ENCODE data around the gene WDHD1.
"Not testable (repeated sequence)": the region's sequence is repeated elsewhere in the genome, so short reads cannot be mapped to it uniquely, and the experiment has no call there.

Gene WDHD1

DNA sequence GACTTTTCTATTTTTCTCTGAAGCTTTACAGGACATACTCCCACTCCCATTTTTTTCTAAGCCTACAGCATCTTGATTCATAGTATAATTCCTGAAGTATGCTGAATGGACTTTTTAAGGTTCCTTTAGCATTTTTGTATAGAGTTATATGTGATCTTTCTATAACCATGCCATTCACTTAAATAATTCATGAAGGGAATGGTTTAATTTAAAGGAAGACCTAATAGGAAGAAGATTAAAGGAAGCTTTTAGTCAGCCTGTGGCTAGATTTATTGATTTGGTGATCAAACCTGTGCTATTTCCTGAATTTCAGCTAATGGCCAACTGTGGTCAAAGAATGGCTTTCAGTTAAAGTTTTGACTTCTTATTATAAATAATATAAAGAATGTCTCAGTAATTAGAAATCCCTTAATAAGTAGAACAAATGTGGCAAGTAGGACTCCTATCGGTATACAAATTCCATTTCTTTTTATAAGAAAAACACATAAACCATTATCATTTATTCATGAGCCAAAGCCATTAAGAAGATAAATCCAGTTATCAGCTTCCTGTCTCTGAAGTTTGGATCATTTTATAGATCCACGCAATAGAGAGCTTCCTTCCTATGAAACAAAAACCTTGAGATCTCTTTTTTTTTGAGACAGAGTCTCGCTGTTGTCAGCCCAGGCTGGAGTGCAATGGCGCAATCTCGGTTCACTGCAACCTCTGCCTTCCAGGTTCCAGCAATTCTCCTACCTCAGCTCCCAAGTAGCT lies 20.6 kb upstream of the WDHD1 start:
- no peak for DNase-seq

DNA sequence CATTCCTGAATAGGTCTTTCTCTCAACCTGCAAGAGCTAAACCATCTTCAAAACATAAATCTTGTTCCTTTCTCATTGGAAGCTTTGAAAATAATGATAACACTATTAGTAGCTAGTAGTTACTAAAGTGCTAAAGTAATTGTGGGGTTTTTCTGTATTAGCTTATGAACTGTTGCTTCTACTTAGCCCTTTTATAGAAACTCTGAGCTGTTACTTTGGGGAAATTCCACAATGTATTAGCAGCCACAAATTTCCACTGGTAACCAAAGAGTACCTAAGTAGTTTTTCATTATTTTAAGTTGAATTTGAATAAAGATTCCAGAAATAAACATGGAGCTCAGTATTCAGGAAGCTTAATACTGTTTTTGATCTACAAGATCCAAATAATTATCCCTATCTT lies 18.2 kb upstream of the WDHD1 start:
- DNase-seq: no peak

DNA sequence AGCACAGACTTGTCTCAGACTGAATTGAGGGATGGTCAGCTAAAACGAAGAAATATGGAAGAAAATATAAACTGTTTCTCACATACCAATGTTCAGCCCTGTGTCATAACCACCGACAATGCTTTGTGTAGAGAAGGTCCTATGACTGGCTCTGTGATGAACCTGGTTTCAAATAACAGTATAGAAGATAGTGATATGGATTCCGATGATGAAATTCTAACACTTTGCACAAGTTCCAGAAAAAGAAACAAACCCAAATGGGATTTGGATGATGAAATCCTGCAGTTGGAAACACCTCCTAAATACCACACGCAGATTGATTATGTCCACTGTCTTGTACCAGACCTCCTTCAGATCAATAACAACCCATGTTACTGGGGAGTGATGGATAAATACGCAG lies 16.6 kb upstream of the WDHD1 start:
- no peak for DNase-seq

DNA sequence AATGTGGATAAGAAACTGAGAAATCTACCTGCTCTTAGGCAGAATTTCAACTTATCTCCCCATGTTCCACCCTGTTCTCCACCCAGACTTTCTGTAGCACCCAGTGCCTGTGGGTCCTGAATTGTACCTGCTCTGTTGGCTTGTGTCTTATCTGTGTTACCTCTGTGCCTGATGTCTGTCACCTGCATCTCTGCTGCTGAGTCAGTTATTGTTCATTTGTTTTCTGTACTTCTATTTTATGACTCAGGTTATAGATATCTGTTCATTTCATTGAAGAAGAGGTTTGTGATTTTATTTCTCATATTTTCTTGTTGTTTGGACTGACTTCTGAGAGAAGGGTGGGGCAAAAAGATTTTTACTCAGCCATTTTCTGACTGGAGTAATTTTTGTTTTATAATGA lies 11.8 kb upstream of the WDHD1 start:
- no peak for DNase-seq

DNA sequence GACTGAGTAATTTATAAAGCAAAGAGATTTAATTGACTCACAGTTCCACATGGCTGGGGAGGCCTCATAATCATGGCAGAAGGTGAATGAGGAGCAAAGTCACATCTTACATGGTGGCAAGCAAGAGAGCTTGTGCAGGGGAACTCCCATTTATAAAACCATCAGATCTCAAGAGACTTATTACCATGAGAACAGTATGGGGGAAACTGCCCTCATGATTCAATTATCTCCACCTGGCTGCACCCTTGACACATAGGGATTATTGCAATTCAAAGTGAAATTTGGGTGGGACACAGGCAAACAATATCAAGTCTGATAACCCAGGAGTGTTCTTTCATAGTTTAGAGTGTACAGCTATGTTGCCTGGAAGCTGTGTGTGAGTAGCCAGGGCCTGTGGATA lies 11.1 kb upstream of the WDHD1 start:
- not testable (repeated sequence) for DNase-seq

DNA sequence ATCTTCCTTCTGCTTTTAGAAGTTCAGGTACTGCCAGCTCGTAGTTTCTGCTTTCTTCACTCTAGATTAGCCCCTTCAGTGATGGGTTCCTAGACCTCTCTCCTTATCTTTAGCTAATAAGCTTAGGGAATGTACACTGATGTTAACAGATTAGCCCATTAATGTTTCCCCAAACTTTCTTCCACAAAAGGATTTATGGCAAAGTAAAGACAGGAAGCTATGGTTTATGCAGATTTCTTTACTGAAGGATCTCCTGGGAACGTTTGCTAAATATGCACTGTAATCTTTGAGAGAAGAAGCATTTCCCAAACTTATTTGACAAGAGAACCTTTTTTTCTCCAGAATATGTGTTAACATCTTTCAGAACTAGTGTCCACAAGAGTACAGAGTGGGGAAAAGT lies 4.3 kb upstream of the WDHD1 start:
- DNase-seq: no peak

DNA sequence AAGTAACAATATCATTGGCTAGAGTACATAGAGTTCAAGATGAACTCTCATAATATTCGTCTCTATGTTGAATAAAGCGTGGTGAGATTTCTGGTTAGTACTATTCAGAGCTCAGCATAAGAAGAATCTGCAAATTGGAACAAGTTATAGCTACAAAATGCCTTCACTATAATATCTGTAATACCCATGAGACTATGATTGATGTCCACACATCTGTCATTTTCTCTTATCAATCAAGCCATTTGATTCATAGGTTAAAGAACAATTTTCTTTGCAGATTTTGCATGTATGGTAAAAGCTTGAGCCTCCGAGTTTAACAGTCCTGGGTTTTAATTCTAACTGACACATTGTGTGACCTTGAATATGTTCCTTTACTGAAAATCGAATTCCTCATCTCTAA lies 1.6 kb upstream of the WDHD1 start:
- DNase-seq: no peak

DNA sequence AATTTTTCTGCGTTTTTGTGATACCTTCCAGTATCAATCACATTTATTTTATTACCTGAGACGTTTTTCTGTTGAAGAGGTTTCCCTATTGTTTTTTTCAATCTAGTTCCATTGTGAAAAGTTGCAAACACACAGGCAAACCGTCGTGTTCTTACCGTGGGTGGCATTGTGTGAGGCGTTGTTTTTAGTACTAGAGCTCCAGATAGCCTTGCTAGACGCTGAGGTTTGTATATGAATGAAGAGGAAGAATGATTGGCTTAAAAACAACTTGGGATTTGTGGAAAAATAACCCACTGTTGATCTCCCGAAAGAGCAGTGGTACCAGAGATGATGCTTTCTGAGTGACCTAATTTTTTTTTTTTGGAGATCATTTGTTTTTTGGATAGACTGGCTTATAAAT lies 1.2 kb upstream of the WDHD1 start:
- DNase-seq: no peak

DNA sequence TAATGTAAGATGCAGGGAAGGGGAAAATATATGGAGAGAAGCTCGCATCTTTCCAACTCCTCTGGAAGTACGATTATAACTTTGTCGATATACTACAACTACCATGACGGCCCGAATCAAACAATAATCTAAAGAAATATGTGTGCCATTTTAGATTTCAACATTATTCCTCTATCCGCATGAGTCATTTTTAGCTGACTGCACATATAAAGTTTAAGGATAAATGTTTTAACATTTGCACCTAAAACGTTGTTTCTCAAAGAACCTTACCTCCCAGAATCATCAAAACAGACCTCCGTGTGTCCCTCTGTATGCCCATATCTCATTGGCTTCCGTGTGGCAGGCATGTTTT lies 482 bp downstream of the WDHD1 start:
- no peak for DNase-seq

DNA sequence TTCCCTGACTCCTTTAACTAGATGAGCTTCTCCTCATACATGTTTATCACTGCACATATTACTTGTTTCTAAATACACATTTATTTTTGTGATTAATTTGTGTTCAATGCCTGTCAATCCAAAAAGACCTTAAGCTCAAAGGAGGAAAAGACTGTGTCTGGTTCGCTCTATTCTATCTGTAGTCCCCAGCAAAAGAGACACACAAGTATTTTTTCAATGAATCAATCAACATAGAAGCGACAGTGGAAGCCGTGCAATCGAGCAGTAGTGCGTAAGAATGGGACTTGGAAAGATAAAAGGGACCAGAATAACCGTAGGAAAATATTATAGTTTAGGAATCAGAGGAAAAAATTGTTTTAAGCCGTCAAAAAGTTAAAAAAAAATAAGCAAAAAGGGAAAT lies 951 bp downstream of the WDHD1 start:
- no peak for DNase-seq

DNA sequence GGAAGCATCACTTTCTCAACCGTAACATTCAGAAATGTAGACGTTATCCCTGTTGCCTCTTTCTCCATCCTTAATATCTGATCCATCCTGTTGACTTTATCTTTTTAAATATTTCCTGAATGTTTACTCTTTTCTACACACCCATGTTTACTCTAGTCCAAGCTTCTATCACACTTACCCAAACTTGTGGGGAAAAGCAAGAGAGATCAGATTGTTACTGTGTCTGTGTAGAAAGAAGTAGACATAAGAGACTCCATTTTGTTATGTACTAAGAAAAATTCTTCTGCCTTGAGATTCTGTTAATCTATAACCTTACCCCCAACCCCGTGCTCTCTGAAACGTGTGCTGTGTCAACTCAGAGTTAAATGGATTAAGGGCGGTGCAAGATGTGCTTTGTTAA lies 2.5 kb downstream of the WDHD1 start:
- not testable (repeated sequence) for DNase-seq

DNA sequence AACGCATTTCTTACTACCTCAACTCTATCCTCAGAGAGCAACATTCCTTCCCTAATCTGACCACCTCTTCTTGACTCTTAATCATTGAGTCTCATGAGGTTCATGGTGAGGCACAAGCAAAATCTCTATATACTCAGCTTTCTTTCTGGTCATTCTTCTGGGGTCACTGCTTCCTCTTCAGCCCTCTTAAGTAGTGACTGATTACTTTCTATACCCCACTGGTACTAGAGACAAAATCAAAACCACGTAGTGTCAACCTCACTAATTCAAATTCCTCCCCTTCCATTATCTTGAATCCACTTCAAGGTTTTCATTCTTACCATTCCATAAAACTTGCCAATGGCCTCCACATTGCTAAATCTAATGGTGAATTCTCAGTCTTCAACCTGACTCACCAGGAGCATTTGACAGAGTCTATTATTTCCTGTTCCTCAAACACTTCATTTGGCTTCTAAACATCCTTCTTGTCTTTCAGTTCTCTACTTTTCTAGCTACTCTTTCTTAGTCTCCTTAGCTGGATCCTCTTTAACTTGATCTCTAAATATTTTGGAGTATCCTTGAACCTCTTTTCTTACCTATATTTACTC lies 6.8 kb downstream of the WDHD1 start:
- no peak for DNase-seq

DNA sequence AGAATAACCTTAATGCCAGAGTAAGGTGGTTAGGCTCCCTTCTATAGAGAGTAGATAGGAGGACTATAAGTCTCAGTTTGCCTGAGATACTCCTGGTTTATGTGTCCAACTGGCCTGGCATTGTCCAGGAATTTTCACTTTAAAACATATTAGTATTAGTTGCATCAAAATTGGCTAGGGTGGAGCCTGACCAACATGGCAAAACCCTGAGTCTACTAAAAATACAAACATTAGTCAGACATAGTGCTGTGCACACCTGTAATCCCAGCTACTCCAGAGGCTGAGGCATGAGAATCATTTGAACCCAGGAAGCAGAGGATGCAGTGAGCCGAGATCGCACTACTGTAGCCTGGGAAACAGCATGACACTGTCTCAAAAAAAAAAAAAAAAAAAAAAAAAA lies 11.9 kb downstream of the WDHD1 start:
- DNase-seq: no peak

DNA sequence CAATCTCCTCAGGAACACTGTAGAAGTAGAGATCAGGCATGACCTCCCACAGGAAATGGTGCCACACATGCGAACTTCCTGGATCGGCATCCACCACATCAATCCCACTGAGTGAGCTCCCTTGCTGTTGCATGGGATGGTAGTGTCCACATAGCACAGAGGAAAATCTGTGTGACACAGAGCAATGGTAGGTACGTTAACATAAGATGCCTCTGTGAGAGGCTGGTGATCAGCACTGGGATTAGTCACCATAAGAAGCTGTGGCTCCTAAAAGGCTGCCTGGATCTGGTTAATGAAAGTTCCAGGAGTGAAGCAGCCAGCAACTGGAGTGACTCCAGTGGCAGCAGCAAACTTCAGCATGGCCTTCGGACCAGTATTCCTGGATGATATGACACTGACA lies 21.8 kb downstream of the WDHD1 start:
- no peak for DNase-seq

DNA sequence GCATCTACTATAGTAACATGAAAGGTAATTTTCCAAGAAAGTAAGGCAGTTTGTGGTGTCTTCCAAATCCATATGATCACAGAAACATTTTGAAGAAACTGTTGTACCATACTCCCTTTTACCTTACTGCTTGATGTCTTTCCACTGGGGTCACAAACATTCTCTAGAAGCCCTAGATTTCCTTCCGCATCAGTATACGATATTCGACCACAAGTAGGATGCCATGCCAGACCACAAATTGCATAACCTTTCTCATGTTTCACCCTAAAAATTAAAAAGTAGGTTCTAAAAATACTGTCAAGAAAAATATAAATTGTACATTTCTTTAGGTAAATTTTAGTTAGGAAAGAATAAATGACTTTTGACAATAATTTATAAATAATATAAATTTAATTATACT lies 26.5 kb downstream of the WDHD1 start:
- DNase-seq: no peak

DNA sequence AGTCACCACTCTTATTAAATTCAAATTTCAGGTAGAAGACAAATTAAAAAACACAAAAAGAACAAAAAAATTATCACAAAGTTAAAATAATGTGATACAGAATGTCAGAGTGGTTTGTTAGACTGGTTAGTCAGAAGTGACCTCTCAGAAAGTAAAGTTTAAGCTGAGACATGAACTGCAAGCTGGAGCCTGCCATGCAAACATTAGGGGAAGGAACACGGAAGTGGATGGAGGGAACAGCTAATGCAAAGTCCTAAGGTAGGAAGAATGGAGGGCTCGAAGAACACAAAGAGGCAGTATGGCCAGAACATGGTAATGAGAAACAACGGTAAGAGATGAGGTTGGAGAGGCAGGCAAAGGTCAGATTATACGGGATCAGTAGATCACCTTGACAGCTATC lies 41.7 kb downstream of the WDHD1 start:
- no peak for DNase-seq

DNA sequence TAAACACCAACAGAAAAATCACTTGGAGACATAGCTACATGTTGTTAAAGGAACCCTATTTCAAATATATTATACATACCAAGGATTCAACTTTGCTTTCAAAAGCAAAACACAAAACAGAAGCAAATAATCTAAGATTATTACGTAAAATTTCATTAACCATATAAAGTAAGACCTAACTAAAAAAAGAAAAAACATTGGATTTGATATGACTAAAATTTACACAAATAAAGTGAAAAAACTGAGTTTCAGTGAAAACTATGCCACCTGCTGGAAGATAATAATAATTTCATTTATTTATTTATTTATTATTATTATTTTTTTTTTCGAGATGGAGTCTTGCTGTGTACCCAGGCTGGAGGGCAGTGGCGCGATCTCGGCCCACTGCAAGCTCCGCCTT lies 45.2 kb downstream of the WDHD1 start:
- no peak for DNase-seq

DNA sequence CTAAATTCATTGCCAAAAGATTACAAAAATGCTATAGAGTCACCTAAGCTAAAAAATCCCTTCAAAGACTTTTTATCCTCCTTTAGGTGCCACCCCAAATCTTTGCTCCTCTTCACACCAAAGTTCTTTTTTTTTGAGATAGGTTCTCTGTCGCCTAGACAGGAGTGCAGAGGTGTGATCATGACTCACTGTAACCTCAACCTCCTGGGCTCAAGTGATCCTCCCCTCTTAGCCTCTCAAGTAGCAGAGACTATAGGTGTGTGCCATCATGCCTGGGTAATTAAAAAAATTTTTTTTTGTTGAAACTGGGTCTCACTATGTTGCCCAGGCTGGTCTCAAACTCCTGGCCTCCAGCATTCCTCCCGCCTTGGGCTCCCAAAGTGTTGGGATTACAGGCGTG lies 47.9 kb downstream of the WDHD1 start:
- no peak for DNase-seq

DNA sequence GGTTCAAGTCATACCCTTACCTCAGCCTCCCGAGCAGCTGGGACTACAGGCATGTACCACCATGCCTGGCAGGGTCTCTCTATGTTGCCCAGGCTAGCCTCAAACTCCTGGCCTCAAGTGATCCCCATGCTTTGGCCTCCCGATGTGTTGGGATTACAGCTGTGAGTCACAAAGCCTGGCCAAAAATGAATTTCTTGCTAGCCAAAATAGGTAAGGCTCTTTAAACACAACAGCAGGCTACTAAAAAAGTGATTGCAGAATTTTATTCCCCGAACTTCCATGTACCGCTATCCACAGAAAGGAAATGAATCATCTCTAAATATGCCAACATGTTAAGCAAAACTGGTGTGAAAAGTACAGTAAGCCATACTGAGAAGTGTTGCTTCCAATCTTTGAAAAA lies 50.6 kb downstream of the WDHD1 start:
- DNase-seq: no peak

DNA sequence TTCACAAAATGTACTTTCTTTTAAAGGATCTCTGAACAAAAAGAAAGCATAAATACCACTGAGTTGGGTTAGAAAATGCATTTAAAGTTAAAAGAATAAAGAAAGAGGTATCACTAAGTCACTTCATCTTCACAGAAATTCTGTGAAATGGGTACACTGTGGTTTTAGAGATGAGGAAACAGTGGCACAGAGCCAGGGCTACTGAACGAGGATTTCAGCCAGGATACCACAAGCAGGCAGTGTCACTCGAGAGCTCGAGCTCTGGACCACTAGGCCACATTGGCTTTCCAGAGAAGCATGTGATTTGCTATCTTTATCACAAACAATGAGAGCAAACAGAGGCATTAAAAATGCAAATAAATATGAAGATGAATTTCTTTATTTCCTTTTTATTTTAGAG lies 51.0 kb downstream of the WDHD1 start:
- no peak for DNase-seq

DNA sequence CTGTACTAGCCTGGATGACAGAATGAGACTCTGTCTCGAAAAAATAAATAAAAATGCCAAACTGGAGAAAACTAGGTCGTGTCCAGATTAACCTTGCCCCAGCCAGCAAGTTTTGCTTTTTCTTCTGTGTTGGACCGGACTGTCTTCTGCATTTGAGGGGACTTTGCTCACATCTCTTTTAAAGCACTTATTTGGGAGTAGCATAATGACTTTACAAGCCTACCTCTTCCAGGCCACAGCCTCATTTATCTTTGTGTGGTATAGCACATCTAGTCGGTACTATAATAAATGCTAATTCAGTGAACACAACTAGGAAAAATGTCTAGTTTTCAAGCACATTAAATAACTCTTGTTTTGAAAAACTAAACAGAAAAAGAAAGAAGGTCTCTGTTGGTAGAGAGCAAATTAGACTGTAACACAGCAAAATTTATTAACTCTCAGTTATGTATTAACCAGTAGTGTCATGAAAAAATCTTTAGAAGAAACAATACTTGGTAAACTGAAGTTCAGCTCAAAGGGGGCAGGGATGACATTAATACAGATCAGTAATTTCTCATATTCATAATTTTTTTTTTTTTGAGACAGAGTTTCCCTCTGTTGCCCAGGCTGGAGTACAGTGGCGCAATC lies 52.0 kb downstream of the WDHD1 start:
- no peak for DNase-seq

DNA sequence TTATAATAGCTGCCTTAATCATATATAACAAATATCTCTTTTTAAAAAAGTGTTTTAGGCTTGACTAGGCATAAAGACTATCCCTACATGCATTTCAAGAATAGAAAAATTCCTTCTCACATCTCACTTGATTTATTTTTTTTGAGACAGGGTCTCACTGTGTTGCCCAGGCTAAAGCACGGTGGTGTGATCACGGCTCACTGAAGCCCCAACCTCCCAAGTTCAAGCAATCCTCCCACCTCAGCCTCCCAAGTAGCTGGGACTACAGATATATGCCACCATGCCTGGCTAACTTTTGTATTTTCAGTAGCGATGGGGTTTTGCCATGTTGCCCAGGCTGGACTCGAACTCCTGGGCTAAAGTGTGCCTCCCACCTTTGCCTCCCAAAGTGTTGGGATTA lies 59.4 kb downstream of the WDHD1 start:
- DNase-seq: no peak

DNA sequence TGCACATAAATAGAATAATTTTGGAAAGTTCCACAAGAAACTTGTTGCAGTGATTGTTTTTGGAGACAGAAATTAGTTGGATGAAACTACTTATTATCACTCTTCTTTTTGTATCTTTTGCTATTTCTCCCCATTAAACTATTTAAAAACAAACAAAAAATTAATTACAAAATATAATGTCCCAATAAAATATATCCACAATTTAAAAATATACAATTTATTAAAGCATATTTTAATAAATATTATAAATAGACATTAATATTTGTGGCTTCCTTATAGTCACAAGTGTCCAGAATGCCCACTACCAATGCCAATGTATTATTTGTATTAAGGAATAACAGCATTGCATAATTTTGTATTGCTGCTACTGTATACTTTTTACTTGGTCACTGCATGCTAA lies 71.8 kb downstream of the WDHD1 start:
- DNase-seq: no peak

DNA sequence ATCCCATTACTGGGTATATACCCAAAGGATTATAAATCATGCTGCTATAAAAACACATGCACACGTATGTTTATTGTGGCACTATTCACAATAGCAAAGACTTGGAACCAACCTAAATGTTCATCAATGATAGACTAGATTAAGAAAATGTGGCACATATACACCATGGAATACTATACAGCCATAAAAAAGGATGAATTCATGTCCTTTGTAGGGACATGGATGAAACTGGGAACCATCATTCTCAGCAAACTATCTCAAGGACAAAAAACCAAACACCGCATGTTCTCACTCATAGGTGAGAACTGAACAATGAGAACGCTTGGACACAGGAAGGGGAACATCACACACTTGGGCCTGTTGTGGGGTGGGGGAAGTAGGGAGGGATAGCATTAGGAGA lies 73.3 kb downstream of the WDHD1 start:
- not testable (repeated sequence) for DNase-seq

DNA sequence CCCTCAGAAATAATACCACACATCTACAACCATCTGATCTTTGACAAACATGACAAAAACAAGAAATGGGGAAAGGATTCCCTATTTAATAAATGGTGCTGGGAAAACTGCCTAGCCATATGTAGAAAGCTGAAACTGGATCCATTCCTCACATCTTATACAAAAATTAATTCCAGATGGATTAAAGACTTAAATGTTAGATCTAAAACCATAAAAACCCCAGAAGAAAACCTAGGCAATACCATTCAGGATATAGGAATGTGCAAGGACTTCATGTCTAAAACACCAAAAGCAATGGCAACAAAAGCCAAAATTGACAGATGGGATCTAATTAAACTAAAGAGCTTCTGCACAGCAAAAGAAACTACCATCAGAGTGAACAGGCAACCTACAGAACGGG lies 74.1 kb downstream of the WDHD1 start:
- not testable (repeated sequence) for DNase-seq
